Small intestine (tissue), 7 donors: ENCODE data around the gene MICALL2. TPM values are rescaled to one million over a fixed set of nuclear protein-coding genes. Genes with fewer than 3 reads are reported as not detected.

Experiments
- DNase-seq, 2 donors: peaks; one replicate each; pipeline versions ENCODE4 v3.0.0 to v3.0.0-alpha.2; 2013
- FAIRE-seq: peaks from 2 replicates; lab custom pipeline; 2012; peaks lifted over from hg19 to GRCh38; lab: Jason Lieb, UNC
- H3K27ac ChIP-seq, 3 donors: one replicate each; pipeline ENCODE4 v1.5.1; 2013; ENCODE audit warnings: low read length in 2 of 3, mild to moderate bottlenecking in 2 of 3, control low read depth in 1 of 3, inconsistent platforms in 1 of 3, low read depth in 1 of 3, moderate library complexity in 1 of 3
- H3K27me3 ChIP-seq, 3 donors: one replicate each; pipeline ENCODE4 v1.6.1; 2013; ENCODE audit warnings: low read length in 3 of 3, inconsistent platforms in 1 of 3; ENCODE audit not compliant: control insufficient read depth in 3 of 3, insufficient read depth in 3 of 3
- H3K36me3 ChIP-seq, 3 donors: one replicate each; pipeline ENCODE4 v1.6.1; 2013; ENCODE audit warnings: low read length in 3 of 3, inconsistent platforms in 1 of 3, low read depth in 1 of 3, mild to moderate bottlenecking in 1 of 3, moderate library complexity in 1 of 3; ENCODE audit not compliant: control insufficient read depth in 3 of 3, insufficient read depth in 2 of 3
- H3K4me1 ChIP-seq, 3 donors: one replicate each; pipeline ENCODE4 v1.6.1; 2013; ENCODE audit warnings: low read length in 2 of 3, inconsistent platforms in 1 of 3, low read depth in 1 of 3, mild to moderate bottlenecking in 1 of 3, moderate library complexity in 1 of 3; ENCODE audit not compliant: control insufficient read depth in 3 of 3, insufficient read depth in 2 of 3
- H3K4me3 ChIP-seq, 3 donors: one replicate each; pipeline ENCODE4 v1.5.1; 2013; ENCODE audit warnings: low read length in 3 of 3, control low read depth in 1 of 3, inconsistent platforms in 1 of 3, low read depth in 1 of 3, mild to moderate bottlenecking in 1 of 3, moderate library complexity in 1 of 3
- H3K9me3 ChIP-seq, 2 donors: one replicate each; pipeline ENCODE4 v1.6.1; 2013; ENCODE audit warnings: low read depth in 1 of 2, low read length in 1 of 2; ENCODE audit not compliant: control insufficient read depth in 2 of 2, insufficient read depth in 1 of 2
- WGBS, 3 donors: extraction: QIAGEN DNeasy Blood & Tissue Kit; methylation state at CpG; one replicate each; pipeline ENCODE4 v1.1.7; 2013; 5-methylcytosine and 5-hydroxymethylcytosine counted together
- polyA plus RNA-seq, 4 donors: library from polyadenylated mRNA; stranded (reverse) in 3 of 4; unstranded in 1 of 4; fragments of 200-250 nt in 3 of 4; fragments of 120-200 nt in 1 of 4; gene quantifications; one replicate each; pipeline versions ENCODE4 v1.2.1 to v1.2.3, GENCODE V29; 2013
- donor health status: healthy with polysubstance abuse.
- donor health status: control.
- donor health status: control.
- donor health status: Bipolar disorder and iron deficiency.
- donor health status: healthy.

Gene MICALL2
- polyA plus RNA-seq, 4 donors = 67.9 to 533 (median 264) TPM

DNA sequence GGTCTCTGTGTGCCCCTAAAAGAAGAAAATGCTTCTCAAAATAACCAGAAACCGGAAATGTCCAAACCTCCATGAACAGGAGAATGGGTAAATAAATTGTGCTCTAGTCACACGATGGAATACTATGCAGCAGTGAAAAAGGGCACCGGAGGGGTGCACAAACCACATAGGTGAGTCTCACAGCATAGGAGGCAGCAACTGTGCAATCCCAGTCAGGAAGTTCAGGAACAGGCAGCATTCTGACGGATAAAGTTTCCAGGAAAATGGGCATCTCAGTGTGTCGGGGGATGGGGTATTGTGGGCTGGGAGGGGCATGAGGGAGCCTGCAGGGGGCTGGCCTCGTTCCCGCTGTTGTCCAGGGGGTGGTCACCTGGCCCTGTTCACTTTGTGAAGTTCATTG lies 63.1 kb downstream of the MICALL2 start:
- no peaks in the 10 kb centered on the region for H3K36me3 ChIP-seq
- no peak overlapping the region for H3K27ac ChIP-seq
- peaks cover 0 to 20% of the 10 kb centered on the region in 2 donors for H3K9me3 ChIP-seq
- FAIRE-seq = no peak
- no peak overlapping the region for H3K4me3 ChIP-seq
- peaks cover 0 to 29% (median 27%) of the 10 kb centered on the region in 3 donors for H3K27me3 ChIP-seq
- 73 to 76% (median 75%) methylated on average over 7 of the region's 7 CpGs for WGBS, 3 donors
- no peak for DNase-seq
- no peaks in the 10 kb centered on the region for H3K4me1 ChIP-seq

DNA sequence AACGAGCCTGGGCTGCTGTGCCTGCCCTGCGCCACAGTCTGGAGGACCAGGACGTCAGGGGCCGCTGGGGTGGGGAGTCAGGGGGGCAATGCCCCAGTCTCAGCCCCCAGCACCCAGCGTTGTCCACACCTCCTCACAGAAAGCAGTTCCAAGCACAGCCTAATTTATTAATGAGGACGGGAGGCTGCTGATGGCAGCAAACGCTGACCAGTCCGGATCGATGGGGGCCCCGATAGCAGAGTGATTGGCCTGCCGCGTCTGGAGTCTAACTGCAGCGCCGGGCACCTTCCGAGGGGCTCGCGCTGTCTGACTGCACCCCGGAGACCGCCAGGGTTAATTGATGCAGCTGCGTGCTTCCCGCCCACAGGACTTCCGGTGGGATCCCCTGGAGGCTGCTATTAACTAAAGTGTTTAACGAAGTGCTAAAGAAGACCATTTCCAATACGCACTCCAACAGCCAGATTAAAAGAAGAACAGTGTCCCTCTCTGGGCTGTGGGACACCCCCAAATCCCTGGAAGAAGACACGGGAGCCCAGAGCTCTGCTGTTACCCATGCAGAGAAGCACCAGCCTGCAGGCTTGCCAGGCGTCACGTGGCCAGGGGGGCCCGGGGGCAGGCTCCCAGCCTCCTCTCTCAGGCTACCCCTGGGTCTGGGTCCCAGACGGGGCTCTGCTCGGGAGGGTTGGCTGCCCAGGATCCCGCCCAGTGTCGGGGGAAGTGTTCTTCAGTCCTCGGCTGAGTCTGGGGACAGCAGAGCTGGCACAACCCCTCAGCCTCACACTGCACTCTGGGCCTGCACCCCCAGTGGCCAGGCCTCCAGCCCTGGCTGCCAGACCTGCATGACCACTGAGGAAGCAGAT lies 63.8 kb downstream of the MICALL2 start:
- no peak overlapping the region for H3K4me3 ChIP-seq
- no peak overlapping the region for H3K27ac ChIP-seq
- H3K27me3 ChIP-seq = peaks cover 0 to 26% (median 25%) of the 10 kb centered on the region in 3 donors
- no peak for FAIRE-seq
- H3K4me1 ChIP-seq = no peaks in the 10 kb centered on the region
- WGBS, 3 donors = 62 to 72% (median 69%) methylated on average over 33 of the region's 33 CpGs
- no peak for DNase-seq
- no peaks in the 10 kb centered on the region for H3K36me3 ChIP-seq
- peaks cover 0 to 20% of the 10 kb centered on the region in 2 donors for H3K9me3 ChIP-seq

DNA sequence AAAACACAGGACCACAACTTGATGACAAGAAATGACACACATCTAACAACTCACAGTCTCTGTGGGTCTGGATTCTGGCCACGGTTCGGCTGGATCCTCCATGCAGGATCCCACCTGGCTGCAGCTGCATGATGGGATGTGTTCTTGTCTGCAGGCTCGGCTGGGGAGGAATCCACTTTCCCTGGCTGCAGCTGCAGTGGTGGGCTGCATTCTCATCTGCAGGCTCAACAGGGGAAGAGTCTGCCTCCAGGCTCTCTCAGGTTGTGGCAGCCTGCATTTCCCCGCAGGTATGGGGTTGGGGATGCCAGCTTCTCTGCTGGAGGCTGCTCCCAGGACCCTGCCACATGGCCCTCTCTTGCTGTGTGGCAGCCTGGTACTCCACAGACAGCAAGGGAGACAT lies 64.9 kb downstream of the MICALL2 start:
- FAIRE-seq = no peak
- DNase-seq = no peak
- Histone ChIP-seq H3K9me3 (peaks cover 0 to 20% of the 10 kb centered on the region in 2 donors), H3K4me3 (no peak overlapping the region), H3K27me3 (peaks cover 0 to 23% (median 20%) of the 10 kb centered on the region in 3 donors), H3K4me1 (no peaks in the 10 kb centered on the region), H3K27ac (no peak overlapping the region), H3K36me3 (no peaks in the 10 kb centered on the region)
- WGBS, 3 donors = 74 to 83% (median 79%) methylated on average over 4 of the region's 4 CpGs

DNA sequence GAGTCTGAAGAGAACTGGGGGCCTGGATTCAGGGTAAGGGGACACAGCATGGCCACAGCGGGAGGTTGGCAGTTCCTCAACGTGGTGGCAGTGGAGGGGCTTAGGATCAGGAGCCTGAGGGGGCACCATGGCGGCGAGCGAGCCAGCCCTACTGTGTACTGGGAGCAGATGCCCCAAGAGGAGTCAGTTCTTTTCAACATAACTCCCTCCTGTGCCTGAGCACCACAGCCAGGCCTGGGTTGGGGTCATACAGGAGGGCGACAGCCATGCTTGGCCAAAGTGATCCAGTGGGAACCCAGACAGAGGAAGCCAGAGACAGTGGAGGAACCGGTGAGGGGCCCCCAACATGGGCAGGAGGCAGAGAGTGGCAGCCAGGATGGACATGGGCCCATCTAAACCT lies 65.8 kb downstream of the MICALL2 start:
- H3K36me3 ChIP-seq = no peaks in the 10 kb centered on the region
- H3K9me3 ChIP-seq = peaks cover 0 to 20% of the 10 kb centered on the region in 2 donors
- peaks cover 0 to 24% (median 22%) of the 10 kb centered on the region in 3 donors for H3K27me3 ChIP-seq
- no peaks in the 10 kb centered on the region for H3K4me1 ChIP-seq
- WGBS, 3 donors = 73 to 83% (median 73%) methylated on average over 7 of the region's 7 CpGs
- FAIRE-seq (no peak), DNase-seq (no peak)
- H3K27ac ChIP-seq = no peak overlapping the region
- H3K4me3 ChIP-seq = no peak overlapping the region

DNA sequence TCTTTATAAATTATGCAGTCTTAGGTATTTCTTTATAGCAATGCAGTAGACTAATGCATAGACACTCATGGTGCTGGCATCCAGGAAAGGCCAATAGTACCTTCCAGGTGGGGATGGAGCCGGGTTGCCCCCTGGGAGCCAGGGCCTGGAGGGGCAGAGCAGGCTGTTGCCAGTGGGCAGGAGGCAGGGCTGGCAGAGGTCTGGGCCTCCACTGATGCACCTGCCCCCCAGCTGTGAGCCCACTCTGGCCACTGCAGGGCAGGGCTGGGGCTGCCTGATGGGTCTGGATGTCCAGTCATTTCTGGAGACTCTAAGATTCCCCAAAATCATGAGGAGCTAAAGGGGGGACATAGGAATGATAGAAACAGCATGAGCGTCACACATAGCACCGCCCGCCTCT lies 66.7 kb downstream of the MICALL2 start:
- Histone ChIP-seq H3K4me1 (no peaks in the 10 kb centered on the region), H3K4me3 (no peak overlapping the region), H3K9me3 (peaks cover 0 to 20% of the 10 kb centered on the region in 2 donors), H3K27ac (no peak overlapping the region), H3K36me3 (no peaks in the 10 kb centered on the region), H3K27me3 (peaks cover 0 to 25% (median 19%) of the 10 kb centered on the region in 3 donors)
- 87 to 91% (median 90%) methylated on average over 4 of the region's 4 CpGs for WGBS, 3 donors
- DNase-seq (no peak), FAIRE-seq (no peak)

DNA sequence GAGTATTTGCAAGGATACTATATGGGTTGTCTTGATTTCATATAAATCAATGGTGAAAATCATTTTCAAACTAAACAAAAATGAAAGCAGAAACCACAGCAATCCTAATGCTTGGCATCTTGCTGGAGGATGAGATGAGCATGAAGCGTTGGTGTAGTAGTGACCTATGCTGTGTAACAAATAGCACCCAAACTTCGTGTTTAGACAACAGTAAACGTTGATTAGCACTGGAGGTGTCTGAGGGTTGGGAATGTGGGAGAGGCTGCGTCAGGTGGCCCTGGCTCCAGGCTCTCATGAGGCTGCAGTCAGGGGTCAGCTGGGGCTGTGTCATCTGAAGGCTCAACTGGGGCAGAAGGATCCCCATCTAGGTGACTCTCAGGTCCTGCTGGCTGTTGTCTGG lies 67.8 kb downstream of the MICALL2 start:
- WGBS, 3 donors = 77 to 88% (median 82%) methylated on average over 4 of the region's 4 CpGs
- Histone ChIP-seq H3K4me1 (no peaks in the 10 kb centered on the region), H3K36me3 (no peaks in the 10 kb centered on the region), H3K27me3 (peaks cover 0 to 25% (median 25%) of the 10 kb centered on the region in 3 donors), H3K4me3 (no peak overlapping the region), H3K9me3 (peaks cover 0 to 20% of the 10 kb centered on the region in 2 donors), H3K27ac (no peak overlapping the region)
- no peak for FAIRE-seq
- DNase-seq = no peak

DNA sequence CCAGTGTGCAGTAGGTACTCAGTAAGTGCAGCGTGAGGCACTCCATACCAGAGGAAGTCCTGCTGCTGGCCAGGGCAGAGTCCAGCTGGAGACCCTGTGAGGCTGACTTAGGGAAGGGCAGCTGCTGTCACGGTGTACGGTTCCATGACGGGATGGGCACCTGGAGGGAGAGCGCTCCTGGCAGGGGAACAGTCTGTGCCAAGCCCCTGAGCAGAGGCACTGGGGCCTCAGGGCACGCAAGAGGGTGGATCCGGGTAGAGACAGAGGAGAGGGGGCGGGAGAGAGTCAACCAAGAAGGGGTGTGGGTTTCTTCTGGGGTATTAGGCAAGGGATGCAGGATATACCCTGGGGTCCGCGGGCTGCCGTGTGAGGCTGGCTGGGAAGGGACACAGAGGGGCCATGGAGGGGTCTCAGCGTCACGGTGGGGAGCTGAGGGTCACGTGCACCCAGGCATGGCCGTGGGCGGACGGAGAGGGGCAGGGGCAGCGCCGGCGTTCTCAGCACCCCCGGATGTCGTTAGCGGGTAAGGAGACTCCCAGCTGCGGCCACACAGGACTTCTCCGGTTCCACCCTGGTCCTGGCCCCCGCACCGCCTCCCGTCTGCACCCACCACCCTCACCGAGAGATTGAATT lies 70.5 kb downstream of the MICALL2 start:
- Histone ChIP-seq H3K4me1 (no peaks in the 10 kb centered on the region), H3K9me3 (peaks cover 0 to 7% of the 10 kb centered on the region in 2 donors), H3K36me3 (no peaks in the 10 kb centered on the region), H3K27me3 (peaks cover 6 to 42% (median 15%) of the 10 kb centered on the region in 3 donors), H3K4me3 (no peak overlapping the region), H3K27ac (no peak overlapping the region)
- no peak for DNase-seq
- no peak for FAIRE-seq
- WGBS, 3 donors = 60 to 69% (median 64%) methylated on average over 27 to 29 of the region's 29 CpGs

DNA sequence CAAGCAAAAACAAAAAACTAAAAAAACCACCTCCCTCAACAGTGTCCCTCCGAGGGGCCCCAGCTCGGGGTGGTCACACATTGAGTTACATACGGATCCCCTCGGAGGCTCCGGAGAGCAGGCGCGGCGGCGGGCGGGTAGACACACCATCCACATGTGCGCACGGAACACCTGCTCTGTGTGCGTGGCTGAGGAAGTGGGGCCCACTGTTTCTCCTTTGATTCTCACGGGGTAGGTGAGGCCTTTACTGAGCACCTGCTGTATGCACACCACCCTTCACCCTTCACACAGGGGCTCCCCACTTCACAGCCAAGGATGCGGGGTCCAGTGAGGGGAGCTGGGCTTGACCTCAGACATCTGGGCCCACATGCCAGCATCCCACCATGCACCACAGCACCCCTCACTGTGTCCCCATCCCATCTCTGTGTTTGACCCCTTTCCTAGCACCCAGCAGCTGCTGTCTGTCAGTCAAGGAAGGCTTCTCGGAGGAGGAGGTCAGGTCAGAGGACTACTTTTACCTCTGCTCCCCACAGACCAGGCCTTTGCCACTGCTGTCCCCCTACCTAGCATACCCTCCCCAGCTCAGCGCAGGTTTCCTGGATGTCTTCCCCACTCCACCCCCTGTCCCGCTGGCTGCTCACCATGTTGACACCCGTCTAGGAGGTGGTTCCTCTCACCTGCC lies 71.1 kb downstream of the MICALL2 start:
- DNase-seq = no peak

More for the DNA sequence above, 71.1 kb downstream of the MICALL2 start:
- Histone ChIP-seq H3K27me3 (peaks cover 6 to 42% (median 13%) of the 10 kb centered on the region in 3 donors), H3K4me1 (no peaks in the 10 kb centered on the region), H3K36me3 (no peaks in the 10 kb centered on the region), H3K9me3 (peaks cover 0 to 7% of the 10 kb centered on the region in 2 donors), H3K27ac (no peak overlapping the region), H3K4me3 (no peak overlapping the region)
- no peak for FAIRE-seq
- WGBS, 3 donors = 71 to 83% (median 79%) methylated on average over 19 of the region's 19 CpGs
